Measurements from ENCODE around the gene ANKRD26. TPM values are rescaled to one million over a fixed set of nuclear protein-coding genes. Genes with fewer than 3 reads are reported as not detected.

The ANKRD26 gene
- 7.1 and 7.9 TPM in 2 replicates for total RNA-seq (2014; rRNA removed; shearing (Covaris generic))
- polyA plus RNA-seq (2016; fragmentation: Nextera tagmentation; extraction: Ambion mirVana): 13.1 and 23.1 TPM in 2 replicates
- long read RNA-seq, partial matches to known transcripts: 9 of 15 reads
- long read RNA-seq, other reads (novel, unspliced or antisense): 6 of 15 reads

DNA sequence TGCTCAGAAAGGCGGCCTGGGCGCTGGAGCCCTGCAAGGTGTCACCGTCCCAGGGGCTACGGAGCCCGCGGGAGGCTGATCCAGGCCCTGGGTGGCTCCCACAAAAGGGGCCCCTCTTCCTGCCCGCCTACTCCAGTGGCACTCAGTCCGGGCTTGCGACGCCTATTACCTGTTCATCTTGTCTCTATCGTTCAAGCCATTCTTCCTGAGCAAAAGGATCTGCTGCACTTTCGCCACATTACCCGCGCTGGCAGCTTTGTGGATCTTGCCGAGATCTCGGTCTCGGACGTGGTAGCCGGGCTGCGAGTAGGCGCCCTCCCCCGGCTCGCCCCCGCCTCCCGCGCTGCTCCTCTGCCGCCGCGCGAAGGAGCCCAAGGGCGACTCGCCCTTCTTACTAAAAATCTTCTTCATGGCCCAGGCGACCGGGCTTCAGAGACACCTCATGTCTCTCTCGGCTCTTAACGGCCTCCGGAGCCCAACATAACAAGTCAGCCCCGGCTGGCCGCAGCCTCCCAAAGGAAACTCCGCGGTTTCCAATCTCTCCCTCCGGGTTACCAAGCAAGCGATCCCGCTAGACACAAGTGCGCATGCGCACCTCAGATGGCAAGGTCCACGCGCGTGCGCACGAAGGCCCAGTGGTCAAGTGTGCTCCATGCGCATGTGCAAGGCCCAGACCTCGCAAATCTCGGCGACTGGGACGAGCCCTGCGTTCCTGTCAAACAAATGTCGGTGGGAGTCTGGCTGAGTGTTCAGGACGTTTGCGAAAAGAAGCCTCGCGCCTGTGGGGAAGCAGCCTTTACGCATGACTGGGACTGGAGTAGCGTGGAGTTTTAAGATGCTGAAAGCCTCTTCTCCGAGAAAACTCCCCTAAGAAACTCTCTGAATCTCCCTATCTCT is at the start of gene ANKRD26:
Gene ANKRD26 (minus strand): TSS at position 579 of the 897 bp plus-strand sequence. CDS start 168 bp downstream, at position 411.
- no peaks in the 10 kb centered on the region for H3F3A ChIP-seq (replicated peaks; ENCODE audit: low read depth)
- Mint-ChIP-seq H3K27ac (peak within 1 kb of the TSS; percentile 87), H3K9me3 (no peaks in the 10 kb centered on the region; the same call in 1 of the 3 replicates), H3K4me1 (peaks cover 5% of the 10 kb centered on the region), H3K27me3 (ENCODE audit: insufficient read depth, low read depth, poor library complexity) (peaks cover 11% of the 10 kb centered on the region), H3K4me3 (peak within 1 kb of the TSS; percentile 83), H3K36me3 (ENCODE audit: low read depth) (peaks cover 2% of the 10 kb centered on the region; the same call in 2 of the 3 replicates)
- peaks cover 12% of the 10 kb centered on the region; the same call in 1 of the 2 replicates for H3K79me2 ChIP-seq (replicated peaks; ENCODE audit: insufficient read depth)
- H3K27ac ChIP-seq (ENCODE audit: low read depth): no peak within 1 kb of the TSS
- 0 out of 2 replicates have a peak, but pooled peaks cover 2% of the 10 kb centered on the region for H4K20me1 ChIP-seq (replicated peaks; ENCODE audit: insufficient read depth)
- H3K4me1 ChIP-seq (ENCODE audit: insufficient read depth): no peaks in the 10 kb centered on the region
- peak within 1 kb of the TSS; percentile 78 for H3K4me2 ChIP-seq
- peak; percentile 81 for TF ChIP-seq POLR2AphosphoS5 (IDR thresholded peaks at IDR 0.05; ENCODE audit: low read depth)
- no peak for TF ChIP-seq EZH2 (IDR thresholded peaks at IDR 0.05; ENCODE audit: low read depth, unreplicated experiment)
- ATAC-seq (peak; percentile 82), DNase-seq (ENCODE audit: low spot score) (peak; percentile 98)
- H3K4me3 ChIP-seq: peak within 1 kb of the TSS; percentile 94
- peak within 1 kb of the TSS; percentile 98 for H2AFZ ChIP-seq
- no peaks in the 10 kb centered on the region for H3K36me3 ChIP-seq (ENCODE audit: insufficient read depth)
- H3K9me2 ChIP-seq (ENCODE audit: insufficient read depth): no peaks in the 10 kb centered on the region
- no peaks in the 10 kb centered on the region for H3K27me3 ChIP-seq (ENCODE audit: insufficient read depth)

GRCh38 chr10:27147701-27148100 is 47.4 kb upstream of the ANKRD26 start:
- H3K4me3 Mint-ChIP-seq: no peak overlapping the region
- Histone ChIP-seq H3K36me3 (ENCODE audit: insufficient read depth) (peaks cover 37% of the 10 kb centered on the region), H2AFZ (no peak overlapping the region), H3K4me2 (no peak overlapping the region), H3K4me1 (ENCODE audit: insufficient read depth) (peaks cover 3% of the 10 kb centered on the region), H3K27ac (ENCODE audit: low read depth) (no peak overlapping the region), H3K9me2 (ENCODE audit: insufficient read depth) (no peaks in the 10 kb centered on the region), H4K20me1 (replicated peaks; ENCODE audit: insufficient read depth) (peaks cover 41% of the 10 kb centered on the region), H3K27me3 (ENCODE audit: insufficient read depth) (no peaks in the 10 kb centered on the region), H3K79me2 (replicated peaks; ENCODE audit: insufficient read depth) (peaks cover 96% of the 10 kb centered on the region), H3F3A (replicated peaks; ENCODE audit: low read depth) (no peaks in the 10 kb centered on the region), H3K4me3 (no peak overlapping the region)
- H3K27me3 Mint-ChIP-seq (ENCODE audit: insufficient read depth, low read depth, poor library complexity): peaks cover 2% of the 10 kb centered on the region
- TF ChIP-seq ZNF114 (CRISPR knock-in tag; IDR thresholded peaks at IDR 0.05): no peak
- TF ChIP-seq, protein P1, sequence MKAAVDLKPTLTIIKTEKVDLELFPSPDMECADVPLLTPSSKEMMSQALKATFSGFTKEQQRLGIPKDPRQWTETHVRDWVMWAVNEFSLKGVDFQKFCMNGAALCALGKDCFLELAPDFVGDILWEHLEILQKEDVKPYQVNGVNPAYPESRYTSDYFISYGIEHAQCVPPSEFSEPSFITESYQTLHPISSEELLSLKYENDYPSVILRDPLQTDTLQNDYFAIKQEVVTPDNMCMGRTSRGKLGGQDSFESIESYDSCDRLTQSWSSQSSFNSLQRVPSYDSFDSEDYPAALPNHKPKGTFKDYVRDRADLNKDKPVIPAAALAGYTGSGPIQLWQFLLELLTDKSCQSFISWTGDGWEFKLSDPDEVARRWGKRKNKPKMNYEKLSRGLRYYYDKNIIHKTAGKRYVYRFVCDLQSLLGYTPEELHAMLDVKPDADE (IDR thresholded peaks at IDR 0.05): no peak
- no peak for TF ChIP-seq EZH2phosphoT487 (IDR thresholded peaks at IDR 0.05; ENCODE audit: unreplicated experiment)
- TF ChIP-seq STAT1 (IDR thresholded peaks at IDR 0.05; ENCODE audit: unreplicated experiment): no peak
- TF ChIP-seq CREB1 (CRISPR knock-in tag; IDR thresholded peaks at IDR 0.05; ENCODE audit: low read depth): no peak
- no peak for TF ChIP-seq EZH2 (IDR thresholded peaks at IDR 0.05; ENCODE audit: low read depth, unreplicated experiment)
- no peak for TF ChIP-seq CTCF (conservative IDR thresholded peaks at IDR 0.05; ENCODE audit: low read depth in 2 of 2)
- no peak for TF ChIP-seq ZNF462 (CRISPR knock-in tag; IDR thresholded peaks at IDR 0.05)
- no peak for TF ChIP-seq NANOG (IDR thresholded peaks at IDR 0.05; ENCODE audit: borderline replicate concordance)
- no peaks in the 10 kb centered on the region for H3K9me3 Mint-ChIP-seq
- no peak for ATAC-seq
- peaks cover 18% of the 10 kb centered on the region for H3K4me1 Mint-ChIP-seq
- DNase-seq (ENCODE audit: low spot score): no peak
- no peak overlapping the region for H3K27ac Mint-ChIP-seq
- H3K36me3 Mint-ChIP-seq (ENCODE audit: low read depth): peaks cover 74% of the 10 kb centered on the region

Measured in GM23338 (cell line).